Mucosa of descending colon (tissue), 3 donors: Measurements from ENCODE around the gene NAP1L1. TPM values are rescaled to one million over a fixed set of nuclear protein-coding genes. Genes with fewer than 3 reads are reported as not detected.

Experiments used
- ATAC-seq: fragments of 200-7000 bp; cut with Tn5 transposase; one replicate; pipeline ENCODE4 v1.9.1; 2020; ENCODE audit warnings: mild to moderate bottlenecking, moderate library complexity
- DNase-seq, 3 donors: peaks; one replicate each; pipeline ENCODE4 v3.0.0-alpha.2; 2020
- H3K36me3 ChIP-seq: fragments of 200-600 bp; one replicate; pipeline ENCODE4 v1.8.0; 2021; ENCODE audit warnings: low read depth, mild to moderate bottlenecking
- H3K4me1 ChIP-seq: fragments of 200-600 bp; one replicate; pipeline ENCODE4 v1.8.0; 2021; ENCODE audit warnings: low read depth, mild to moderate bottlenecking
- H3K4me3 ChIP-seq: fragments of 200-600 bp; one replicate; pipeline ENCODE4 v1.8.0; 2021; ENCODE audit warnings: mild to moderate bottlenecking
- H3K9me3 ChIP-seq: fragments of 200-600 bp; one replicate; pipeline ENCODE4 v1.8.0; 2021; ENCODE audit warnings: mild to moderate bottlenecking
- intact Hi-C, 2 donors: fragments of 100-400 bp; cut with DNase I in 1 of 2; cut with micrococcal nuclease in 1 of 2; formaldehyde crosslinking; loops; one replicate each; pipeline versions ENCODE4 v1.11.0 to v1.11.1; 2022; cut with DNase I, micrococcal nuclease
- total RNA-seq, 3 donors: library from RNA; stranded (reverse); fragmentation: NEBNext Ultra II Directional in 2 of 3; extraction: Animal tissue kit (Norgen Biotek cat#: 25700) in 2 of 3; gene quantifications; one replicate each; pipeline versions ENCODE4 v1.2.1 to v1.2.4, GENCODE V29; 2021 to 2023
- TF ChIP-seq, protein P1 (sequence below): fragments of 200-600 bp; IDR thresholded peaks from one replicate; pipeline ENCODE4 v1.8.0; 2022; ENCODE audit warnings: antibody characterized with exemption, mild to moderate bottlenecking
- donor health status: DM: no; HTN: no; CAD: no; lungs with moderate emphysema.
- donor health status: DM: no; HTN: no; CAD: no.
- donor health status: DM: no; HTN: yes; CAD: no.

Gene NAP1L1
- total RNA-seq, 3 donors from 2014 or later, result 81.4 to 310 (median 142) TPM

DNA sequence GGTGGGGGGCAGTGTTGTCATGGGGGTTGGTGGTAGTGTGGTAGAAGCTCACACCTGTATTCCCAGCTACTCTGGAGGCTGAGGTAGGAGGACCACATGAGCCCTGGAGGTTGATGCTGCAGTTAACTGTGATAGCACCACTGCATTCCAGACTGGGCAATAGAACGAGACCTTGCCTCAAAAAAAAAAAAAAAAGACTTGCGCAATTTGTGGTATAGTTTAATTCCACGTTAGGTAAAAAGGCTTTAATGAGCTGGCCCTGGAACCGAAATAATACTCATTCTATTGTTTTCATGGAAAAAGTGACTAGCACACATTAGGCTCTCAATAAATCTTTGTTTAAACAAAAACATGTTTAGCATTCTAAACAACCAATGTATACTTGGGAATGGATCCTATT is 25.4 kb upstream of the NAP1L1 start:
- ATAC-seq (no peak), DNase-seq (no peak)
- Histone ChIP-seq H3K9me3 (no peaks in the 10 kb centered on the region), H3K36me3 (no peaks in the 10 kb centered on the region), H3K4me3 (no peak overlapping the region), H3K4me1 (no peaks in the 10 kb centered on the region)
- TF ChIP-seq, protein P1, sequence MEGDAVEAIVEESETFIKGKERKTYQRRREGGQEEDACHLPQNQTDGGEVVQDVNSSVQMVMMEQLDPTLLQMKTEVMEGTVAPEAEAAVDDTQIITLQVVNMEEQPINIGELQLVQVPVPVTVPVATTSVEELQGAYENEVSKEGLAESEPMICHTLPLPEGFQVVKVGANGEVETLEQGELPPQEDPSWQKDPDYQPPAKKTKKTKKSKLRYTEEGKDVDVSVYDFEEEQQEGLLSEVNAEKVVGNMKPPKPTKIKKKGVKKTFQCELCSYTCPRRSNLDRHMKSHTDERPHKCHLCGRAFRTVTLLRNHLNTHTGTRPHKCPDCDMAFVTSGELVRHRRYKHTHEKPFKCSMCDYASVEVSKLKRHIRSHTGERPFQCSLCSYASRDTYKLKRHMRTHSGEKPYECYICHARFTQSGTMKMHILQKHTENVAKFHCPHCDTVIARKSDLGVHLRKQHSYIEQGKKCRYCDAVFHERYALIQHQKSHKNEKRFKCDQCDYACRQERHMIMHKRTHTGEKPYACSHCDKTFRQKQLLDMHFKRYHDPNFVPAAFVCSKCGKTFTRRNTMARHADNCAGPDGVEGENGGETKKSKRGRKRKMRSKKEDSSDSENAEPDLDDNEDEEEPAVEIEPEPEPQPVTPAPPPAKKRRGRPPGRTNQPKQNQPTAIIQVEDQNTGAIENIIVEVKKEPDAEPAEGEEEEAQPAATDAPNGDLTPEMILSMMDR, result no peak
- intact Hi-C loops, result no loop called here

DNA sequence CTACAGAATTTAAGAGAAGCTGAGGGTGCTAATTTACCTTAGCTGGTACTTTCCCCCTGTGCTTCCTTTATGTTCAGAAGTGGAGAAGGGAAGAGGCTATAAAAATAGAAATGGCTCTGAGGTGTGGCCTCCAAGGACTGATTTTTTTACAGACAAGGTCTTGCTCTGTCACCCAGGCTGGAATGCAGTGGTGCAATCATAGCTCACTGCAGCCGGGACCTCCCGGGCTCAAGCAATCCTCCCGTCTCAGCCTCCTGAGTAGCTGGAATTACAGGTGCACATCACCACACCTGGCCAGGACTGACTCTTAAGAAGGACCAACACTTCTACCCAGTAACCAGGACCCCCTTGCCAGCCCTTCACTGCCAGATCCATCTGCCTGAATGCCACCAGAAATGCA is 23.9 kb upstream of the NAP1L1 start:
- Histone ChIP-seq H3K4me1 (no peaks in the 10 kb centered on the region), H3K4me3 (no peak overlapping the region), H3K36me3 (no peaks in the 10 kb centered on the region), H3K9me3 (no peaks in the 10 kb centered on the region)
- no peak for ATAC-seq
- DNase-seq, result no peak
- intact Hi-C loops, result no loop called here
- TF ChIP-seq, protein P1, result no peak

DNA sequence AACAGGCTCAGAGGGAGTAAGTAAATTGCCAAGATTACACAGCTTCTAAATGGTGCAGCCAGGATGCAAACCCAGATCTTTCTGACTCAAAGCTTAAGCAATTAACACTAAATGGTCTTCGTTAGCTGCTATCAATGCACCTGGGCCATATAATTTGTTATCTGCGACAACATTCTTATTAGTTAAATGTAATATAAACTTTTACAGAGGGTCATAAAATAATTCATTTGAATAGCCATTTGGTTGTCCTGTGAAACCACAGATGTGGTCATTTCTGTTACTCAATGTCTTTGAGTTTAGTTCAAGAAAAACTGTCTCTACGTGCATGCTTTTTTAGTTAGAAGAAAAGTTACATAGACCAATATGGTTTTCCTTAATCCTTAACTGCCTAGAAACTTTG is 22.1 kb upstream of the NAP1L1 start:
- Histone ChIP-seq H3K4me3 (no peak overlapping the region), H3K36me3 (no peaks in the 10 kb centered on the region), H3K9me3 (no peaks in the 10 kb centered on the region), H3K4me1 (no peaks in the 10 kb centered on the region)
- no peak for DNase-seq
- intact Hi-C loops, result no loop called here
- no peak for ATAC-seq
- TF ChIP-seq, protein P1, result no peak

DNA sequence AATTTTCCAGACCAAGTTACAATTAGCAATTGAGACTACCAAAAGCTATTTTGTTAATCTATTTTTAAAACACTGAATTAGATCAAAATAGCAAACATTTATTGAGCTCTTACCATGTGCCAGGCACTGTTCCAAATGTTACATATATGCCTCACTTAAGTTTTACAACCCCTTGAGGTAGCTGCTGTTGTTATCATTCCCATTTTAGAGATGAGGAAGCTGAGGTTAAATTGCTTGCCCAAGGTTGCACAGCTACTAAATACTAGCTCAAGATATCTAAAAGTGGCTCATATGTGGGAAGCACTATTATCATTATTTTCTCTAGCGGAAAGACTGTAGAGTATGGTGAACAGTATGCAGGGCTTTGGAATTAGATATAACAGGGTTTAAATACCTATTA is 19.5 kb upstream of the NAP1L1 start:
- intact Hi-C loops, result no loop called here
- TF ChIP-seq, protein P1, result no peak
- Histone ChIP-seq H3K36me3 (no peaks in the 10 kb centered on the region), H3K4me1 (no peaks in the 10 kb centered on the region), H3K4me3 (no peak overlapping the region), H3K9me3 (no peaks in the 10 kb centered on the region)
- DNase-seq (no peak), ATAC-seq (no peak)

DNA sequence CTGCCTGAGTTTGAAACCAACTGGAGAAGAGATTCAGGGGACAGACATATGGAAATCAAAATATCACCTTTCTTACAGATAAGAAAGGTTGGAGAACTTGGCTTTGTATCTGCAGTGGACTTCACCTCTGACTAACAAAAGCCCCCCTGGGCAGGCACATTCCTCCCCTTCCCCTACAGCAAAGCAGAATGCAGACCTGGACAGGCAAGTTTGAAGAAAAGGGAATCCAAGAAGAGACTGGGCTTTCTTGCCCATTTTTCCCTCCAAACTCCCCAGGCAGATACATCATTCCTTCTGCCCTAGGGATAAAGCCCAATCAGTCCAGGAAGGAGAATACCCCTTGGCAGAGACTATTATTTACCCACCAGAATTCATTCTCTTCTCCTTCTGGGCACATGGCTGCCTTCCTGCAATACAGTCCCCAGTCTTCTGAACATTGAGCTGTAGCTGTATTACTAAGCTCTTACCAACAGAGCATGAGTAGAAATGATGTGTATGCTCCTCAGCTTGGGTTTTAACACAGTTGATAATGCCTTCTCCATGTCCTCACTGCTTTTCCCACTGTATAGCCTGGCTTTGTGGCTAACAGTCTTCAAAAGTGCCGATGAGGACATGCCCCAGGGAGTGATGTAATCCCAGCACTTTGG is 17.4 kb upstream of the NAP1L1 start:
- no peak for DNase-seq
- H3K4me3 ChIP-seq, result no peak overlapping the region
- H3K36me3 ChIP-seq, result no peaks in the 10 kb centered on the region
- no peaks in the 10 kb centered on the region for H3K4me1 ChIP-seq
- intact Hi-C loops, result no loop called here
- no peaks in the 10 kb centered on the region for H3K9me3 ChIP-seq
- TF ChIP-seq, protein P1, result no peak
- ATAC-seq, result no peak
